Eye (tissue), 1 donor: ENCODE data around the gene CARD10.

Source experiments
- DNase-seq: peaks from one replicate; pipeline ENCODE4 v3.0.0-alpha.2; 2015

CARD10 gene

GRCh38 chr22:37460684-37461083, 58.5 kb downstream of the CARD10 start:
- no peak for DNase-seq

- no peak for DNase-seq
These were observed 60.0 kb downstream of the CARD10 start for GRCh38 chr22:37459206-37459605.

- peak; percentile 87 for DNase-seq
These were observed 61.9 kb downstream of the CARD10 start for GRCh38 chr22:37457093-37457893.

- no peak for DNase-seq
These were observed 62.9 kb downstream of the CARD10 start for GRCh38 chr22:37456346-37456745.

- DNase-seq, result no peak
These were observed 63.3 kb downstream of the CARD10 start for GRCh38 chr22:37455896-37456295.

- DNase-seq, result no peak
These were observed 64.1 kb downstream of the CARD10 start for GRCh38 chr22:37454857-37455686.

- no peak for DNase-seq
These were observed 65.5 kb downstream of the CARD10 start for GRCh38 chr22:37453696-37454095.

GRCh38 chr22:37451218-37451617, 68.0 kb downstream of the CARD10 start:
- no peak for DNase-seq

- DNase-seq, result no peak
These were observed 69.7 kb downstream of the CARD10 start for GRCh38 chr22:37449331-37450001.

- DNase-seq, result no peak
These were observed 70.6 kb downstream of the CARD10 start for GRCh38 chr22:37448516-37449127.

GRCh38 chr22:37445501-37445900, 73.7 kb downstream of the CARD10 start:
- DNase-seq, result no peak

- DNase-seq, result no peak
These were observed 75.2 kb downstream of the CARD10 start for GRCh38 chr22:37443977-37444376.

- DNase-seq, result no peak
These were observed 76.1 kb downstream of the CARD10 start for GRCh38 chr22:37443086-37443485.

- peak; percentile 44 for DNase-seq
These were observed 76.7 kb downstream of the CARD10 start for GRCh38 chr22:37442537-37442936.

GRCh38 chr22:37442135-37442534, 77.1 kb downstream of the CARD10 start:
- peak; percentile 54 for DNase-seq

- no peak for DNase-seq
These were observed 78.3 kb downstream of the CARD10 start for GRCh38 chr22:37440875-37441274.
